OCI-LY1 (cell line): ENCODE results near the gene OOEP.

Source experiments
- EZH2 ChIP-seq: fragments of 200-600 bp; sonication (generic), shearing (Covaris generic); IDR thresholded peaks from 2 replicates; pipeline ENCODE4 v1.8.0; 2017; ENCODE audit warnings: borderline replicate concordance, mixed run types, mild to moderate bottlenecking, antibody characterized with exemption, low read length, moderate library complexity, mixed read lengths
- TF ChIP-seq, protein P1 (sequence below): fragments of 200-600 bp; sonication (generic), shearing (Covaris generic); IDR thresholded peaks from 2 replicates; pipeline ENCODE4 v1.5.1; 2017; ENCODE audit warnings: mild to moderate bottlenecking, antibody characterized with exemption, low read length, moderate library complexity, mixed read lengths

DNA sequence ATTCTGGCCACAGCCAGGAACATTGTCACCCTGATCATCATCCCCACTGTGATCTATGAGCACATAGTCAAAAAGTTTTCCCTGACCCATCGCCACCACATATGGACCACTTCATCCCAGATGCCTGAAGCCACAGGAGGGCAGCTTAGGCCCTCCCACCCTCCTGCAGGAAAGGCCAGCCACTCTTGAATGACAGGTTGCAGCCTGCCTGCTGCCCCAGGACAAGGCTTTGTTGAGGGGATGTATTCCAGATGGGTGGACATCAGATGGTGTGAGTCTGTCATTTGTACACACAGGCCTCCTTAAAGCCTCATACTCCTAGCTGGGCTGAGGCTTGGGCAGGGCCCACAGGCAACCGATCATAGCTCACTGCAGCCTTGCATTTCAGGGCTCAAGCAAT lies 46.4 kb downstream of the OOEP start:
- TF ChIP-seq, protein P1, sequence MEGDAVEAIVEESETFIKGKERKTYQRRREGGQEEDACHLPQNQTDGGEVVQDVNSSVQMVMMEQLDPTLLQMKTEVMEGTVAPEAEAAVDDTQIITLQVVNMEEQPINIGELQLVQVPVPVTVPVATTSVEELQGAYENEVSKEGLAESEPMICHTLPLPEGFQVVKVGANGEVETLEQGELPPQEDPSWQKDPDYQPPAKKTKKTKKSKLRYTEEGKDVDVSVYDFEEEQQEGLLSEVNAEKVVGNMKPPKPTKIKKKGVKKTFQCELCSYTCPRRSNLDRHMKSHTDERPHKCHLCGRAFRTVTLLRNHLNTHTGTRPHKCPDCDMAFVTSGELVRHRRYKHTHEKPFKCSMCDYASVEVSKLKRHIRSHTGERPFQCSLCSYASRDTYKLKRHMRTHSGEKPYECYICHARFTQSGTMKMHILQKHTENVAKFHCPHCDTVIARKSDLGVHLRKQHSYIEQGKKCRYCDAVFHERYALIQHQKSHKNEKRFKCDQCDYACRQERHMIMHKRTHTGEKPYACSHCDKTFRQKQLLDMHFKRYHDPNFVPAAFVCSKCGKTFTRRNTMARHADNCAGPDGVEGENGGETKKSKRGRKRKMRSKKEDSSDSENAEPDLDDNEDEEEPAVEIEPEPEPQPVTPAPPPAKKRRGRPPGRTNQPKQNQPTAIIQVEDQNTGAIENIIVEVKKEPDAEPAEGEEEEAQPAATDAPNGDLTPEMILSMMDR: no peak
- no peak for TF ChIP-seq EZH2
